OCI-LY3 (cell line): Measurements from ENCODE around the gene AGBL1.

Experiments used
- CTCF ChIP-seq: fragments of 200-600, 300-600 bp; sonication (generic); IDR thresholded peaks from 2 replicates; pipeline ENCODE4 v1.5.1; 2014; ENCODE audit warnings: antibody characterized with exemption, low read length, low read depth
- EZH2phosphoT487 ChIP-seq: fragments of 200-600 bp; shearing (Covaris generic); IDR thresholded peaks from 2 replicates; pipeline ENCODE4 v1.6.1; 2018; ENCODE audit warnings: antibody characterized with exemption, mixed run types, low read depth

GRCh38 chr15:86751116-86751515 lies 671.4 kb downstream of the AGBL1 start:
- TF ChIP-seq CTCF (no peak), EZH2phosphoT487 (no peak)
